Tibial artery (tissue), 4 donors: ENCODE measurements around the gene AIG1.

ENCODE experiments used
- DNase-seq, 2 donors: peaks; one replicate each; pipeline ENCODE4 v3.0.0-alpha.2; 2019
- H3K27ac ChIP-seq, 2 donors: fragments of 200-600 bp; sonication (generic) in 1 of 2; 1 replicate in 1 of 2; 2 replicates in 1 of 2; pipeline ENCODE4 v1.5.1; 2018 to 2019; ENCODE audit warnings: mild to moderate bottlenecking in 1 of 2
- H3K27me3 ChIP-seq, 2 donors: fragments of 200-600 bp; sonication (generic) in 1 of 2; one replicate each; pipeline versions ENCODE4 v1.5.1 to v1.6.0; 2016 to 2019
- H3K36me3 ChIP-seq, 3 donors: fragments of 200-600 bp; sonication (generic) in 2 of 3; one replicate each; pipeline ENCODE4 v1.5.1; 2016 to 2019; ENCODE audit warnings: mild to moderate bottlenecking in 2 of 3
- H3K4me1 ChIP-seq, 4 donors: fragments of 200-600 bp; sonication (generic) in 2 of 4; 1 replicate in 3 of 4; 2 replicates in 1 of 4; pipeline ENCODE4 v1.5.1; 2016 to 2019
- H3K4me3 ChIP-seq, 2 donors: fragments of 200-600 bp; sonication (generic) in 1 of 2; 1 replicate in 1 of 2; 2 replicates in 1 of 2; pipeline ENCODE4 v1.5.1; 2018 to 2019; ENCODE audit warnings: mild to moderate bottlenecking in 2 of 2
- H3K9me3 ChIP-seq, 3 donors: fragments of 200-600 bp; sonication (generic) in 1 of 3; one replicate each; pipeline ENCODE4 v1.5.1; 2016 to 2019
- CTCF ChIP-seq, 2 experiments: fragments of 200-600 bp in 1 of 2; fragments of 450-650 bp in 1 of 2; IDR thresholded peaks; one replicate each; pipeline ENCODE4 v1.5.1; 2017 to 2019; ENCODE audit warnings: antibody characterized with exemption in 2 of 2, mild to moderate bottlenecking in 1 of 2, moderate library complexity in 1 of 2
- intact Hi-C: fragments of 100-400 bp; cut with DNase I; formaldehyde crosslinking; loops from one replicate; pipeline ENCODE4 v1.15.0; 2023; ENCODE audit warnings: low total_unique reads

Gene AIG1

GRCh38 chr6:143150281-143150680 is 89.6 kb downstream of the AIG1 start:
- intact Hi-C loops = no loop called here
- DNase-seq = no peak
- Histone ChIP-seq H3K9me3 (no peaks in the 10 kb centered on the region), H3K27ac (no peak overlapping the region), H3K36me3 (no peaks in the 10 kb centered on the region), H3K27me3 (no peaks in the 10 kb centered on the region), H3K4me3 (no peak overlapping the region), H3K4me1 (no peaks in the 10 kb centered on the region)
- no peak for TF ChIP-seq CTCF (IDR thresholded peaks at IDR 0.05)

GRCh38 chr6:143151381-143151780 is 90.7 kb downstream of the AIG1 start:
- H3K36me3 ChIP-seq = no peaks in the 10 kb centered on the region
- TF ChIP-seq CTCF (IDR thresholded peaks at IDR 0.05) = no peak
- no peaks in the 10 kb centered on the region for H3K27me3 ChIP-seq
- no peaks in the 10 kb centered on the region for H3K4me1 ChIP-seq
- intact Hi-C loops = no loop called here
- H3K4me3 ChIP-seq = no peak overlapping the region
- H3K27ac ChIP-seq = no peak overlapping the region
- H3K9me3 ChIP-seq = no peaks in the 10 kb centered on the region
- DNase-seq = no peak

GRCh38 chr6:143155681-143156080 is 95.0 kb downstream of the AIG1 start:
- no peak for DNase-seq
- Histone ChIP-seq H3K27me3 (no peaks in the 10 kb centered on the region), H3K27ac (no peak overlapping the region), H3K9me3 (no peaks in the 10 kb centered on the region), H3K4me1 (peaks cover 0 to 7% (median 2%) of the 10 kb centered on the region in 4 donors), H3K36me3 (no peaks in the 10 kb centered on the region), H3K4me3 (no peak overlapping the region)
- intact Hi-C loops = no loop called here
- TF ChIP-seq CTCF (IDR thresholded peaks at IDR 0.05) = no peak

GRCh38 chr6:143157131-143157530 is 96.4 kb downstream of the AIG1 start:
- H3K36me3 ChIP-seq = no peaks in the 10 kb centered on the region
- H3K27me3 ChIP-seq = no peaks in the 10 kb centered on the region
- no peak for DNase-seq
- H3K4me3 ChIP-seq = no peak overlapping the region
- peaks cover 0 to 7% (median 2%) of the 10 kb centered on the region in 4 donors for H3K4me1 ChIP-seq
- no peak for TF ChIP-seq CTCF (IDR thresholded peaks at IDR 0.05)
- no peak overlapping the region for H3K27ac ChIP-seq
- H3K9me3 ChIP-seq = no peaks in the 10 kb centered on the region
- intact Hi-C loops = no loop called here

- no peaks in the 10 kb centered on the region for H3K9me3 ChIP-seq
- no peak overlapping the region for H3K27ac ChIP-seq
- H3K4me3 ChIP-seq = no peak overlapping the region
- intact Hi-C loops = no loop called here
- no peaks in the 10 kb centered on the region for H3K36me3 ChIP-seq
- TF ChIP-seq CTCF (IDR thresholded peaks at IDR 0.05) = no peak
- H3K27me3 ChIP-seq = no peaks in the 10 kb centered on the region
- no peak for DNase-seq
- H3K4me1 ChIP-seq = peaks cover 0 to 7% (median 2%) of the 10 kb centered on the region in 4 donors
These were observed 97.5 kb downstream of the AIG1 start for GRCh38 chr6:143158113-143158581.

- H3K27me3 ChIP-seq = no peaks in the 10 kb centered on the region
- DNase-seq = no peak
- peaks cover 0 to 7% (median 2%) of the 10 kb centered on the region in 4 donors for H3K4me1 ChIP-seq
- no peaks in the 10 kb centered on the region for H3K9me3 ChIP-seq
- intact Hi-C loops = no loop called here
- no peak for TF ChIP-seq CTCF (IDR thresholded peaks at IDR 0.05)
- no peak overlapping the region for H3K27ac ChIP-seq
- H3K36me3 ChIP-seq = no peaks in the 10 kb centered on the region
- H3K4me3 ChIP-seq = no peak overlapping the region
These were observed 98.3 kb downstream of the AIG1 start for GRCh38 chr6:143159001-143159400.
